ENCODE results near the gene PIK3AP1. TPM values are rescaled to one million over a fixed set of nuclear protein-coding genes. Genes with fewer than 3 reads are reported as not detected.
"Not testable (repeated sequence)": the region's sequence is repeated elsewhere in the genome, so short reads cannot be mapped to it uniquely, and the experiment has no call there.

Gene PIK3AP1
- total and polyA plus RNA-seq, 2 experiments from 2014 or later = not detected

- Histone ChIP-seq H2AFZ (no peak overlapping the region), H3K4me2 (ENCODE audit: unreplicated experiment) (no peak overlapping the region), H3K27ac (no peak overlapping the region), H3F3A (ENCODE audit: insufficient read depth) (0 out of 2 replicates have a peak, but pooled peaks cover 7% of the 10 kb centered on the region), H3K4me3 (no peak overlapping the region), H3K79me2 (ENCODE audit: insufficient read depth) (peaks cover 100% of the 10 kb centered on the region), H4K20me1 (ENCODE audit: insufficient read depth) (peaks cover 56% of the 10 kb centered on the region), H3K36me3 (ENCODE audit: low read depth) (0 out of 2 replicates have a peak, but pooled peaks cover 5% of the 10 kb centered on the region), H3K9ac (no peak overlapping the region), H3K9me2 (ENCODE audit: insufficient read depth) (no peaks in the 10 kb centered on the region), H3K9me3 (ENCODE audit: low read depth) (no peaks in the 10 kb centered on the region), H3K27me3 (replicated peaks; ENCODE audit: insufficient read depth) (no peaks in the 10 kb centered on the region), H3K4me1 (ENCODE audit: insufficient read depth) (peaks cover 15% of the 10 kb centered on the region)
- DNase-seq = no peak
- in situ Hi-C loops (cut with MboI) = no loop called here
- TF ChIP-seq EZH2 (IDR thresholded peaks at IDR 0.05; ENCODE audit: insufficient read depth, poor library complexity, severe bottlenecking) = no peak
- TF ChIP-seq EZH2phosphoT487 (IDR thresholded peaks at IDR 0.05; ENCODE audit: insufficient read depth, low read depth) = no peak
- 65 to 70% methylated on average over 1 of the region's 1 CpG for whole genome bisulfite sequencing, 2 experiments (ENCODE audit: low coverage in 1 of 2, low lambda C conversion rate in 2 of 2, missing lambda C conversion rate in 2 of 2)
Measured at GRCh38 chr10:96577069-96577468, 143.2 kb downstream of the PIK3AP1 start.

GRCh38 chr10:96576277-96576980 lies 143.9 kb downstream of the PIK3AP1 start:
- 95 to 100% methylated on average over 1 of the region's 1 CpG for WGBS, 2 experiments (ENCODE audit: low coverage in 1 of 2, low lambda C conversion rate in 2 of 2, missing lambda C conversion rate in 2 of 2)
- H4K20me1 ChIP-seq (ENCODE audit: insufficient read depth) = peaks cover 55% of the 10 kb centered on the region
- DNase-seq = no peak
- peaks cover 9% of the 10 kb centered on the region; the same call in 1 of the 2 replicates for H3K4me1 ChIP-seq (ENCODE audit: insufficient read depth)
- no peaks in the 10 kb centered on the region for H3K9me3 ChIP-seq (ENCODE audit: low read depth)
- H3F3A ChIP-seq (ENCODE audit: insufficient read depth) = 0 out of 2 replicates have a peak, but pooled peaks cover 7% of the 10 kb centered on the region
- no peaks in the 10 kb centered on the region for H3K9me2 ChIP-seq (ENCODE audit: insufficient read depth)
- TF ChIP-seq EZH2phosphoT487 (IDR thresholded peaks at IDR 0.05; ENCODE audit: insufficient read depth, low read depth) (no peak), EZH2 (IDR thresholded peaks at IDR 0.05; ENCODE audit: insufficient read depth, poor library complexity, severe bottlenecking) (no peak)
- H3K27me3 ChIP-seq (replicated peaks; ENCODE audit: insufficient read depth) = no peaks in the 10 kb centered on the region
- peaks cover 100% of the 10 kb centered on the region for H3K79me2 ChIP-seq (ENCODE audit: insufficient read depth)
- no peak overlapping the region for H3K4me3 ChIP-seq
- no peak overlapping the region for H2AFZ ChIP-seq
- H3K27ac ChIP-seq = no peak overlapping the region
- H3K9ac ChIP-seq = no peak overlapping the region
- no peak overlapping the region for H3K4me2 ChIP-seq (ENCODE audit: unreplicated experiment)
- H3K36me3 ChIP-seq (ENCODE audit: low read depth) = 0 out of 2 replicates have a peak, but pooled peaks cover 5% of the 10 kb centered on the region
- in situ Hi-C loops (cut with MboI) = no loop called here

GRCh38 chr10:96574564-96574963 lies 145.8 kb downstream of the PIK3AP1 start:
- Histone ChIP-seq H4K20me1 (ENCODE audit: insufficient read depth) (peaks cover 55% of the 10 kb centered on the region), H3K79me2 (ENCODE audit: insufficient read depth) (peaks cover 100% of the 10 kb centered on the region)
- H3K9me2 ChIP-seq (ENCODE audit: insufficient read depth); H3F3A ChIP-seq (ENCODE audit: insufficient read depth); H3K4me1 ChIP-seq (ENCODE audit: insufficient read depth); H2AFZ ChIP-seq; H3K27ac ChIP-seq; H3K9ac ChIP-seq; H3K27me3 ChIP-seq (replicated peaks; ENCODE audit: insufficient read depth); H3K36me3 ChIP-seq (ENCODE audit: low read depth); H3K4me3 ChIP-seq; DNase-seq; H3K9me3 ChIP-seq (ENCODE audit: low read depth); H3K4me2 ChIP-seq (ENCODE audit: unreplicated experiment); in situ Hi-C loops (cut with MboI): not testable (repeated sequence)
- 98 to 100% methylated on average over 2 of the region's 2 CpGs for WGBS, 2 experiments (ENCODE audit: low coverage in 1 of 2, low lambda C conversion rate in 2 of 2, missing lambda C conversion rate in 2 of 2)

- Histone ChIP-seq H3K4me3 (no peak overlapping the region), H3K27ac (no peak overlapping the region), H3K4me2 (ENCODE audit: unreplicated experiment) (no peak overlapping the region), H3F3A (ENCODE audit: insufficient read depth) (peaks cover 2% of the 10 kb centered on the region; the same call in 1 of the 2 replicates), H3K9me2 (ENCODE audit: insufficient read depth) (no peaks in the 10 kb centered on the region), H3K9me3 (ENCODE audit: low read depth) (no peaks in the 10 kb centered on the region), H2AFZ (no peak overlapping the region), H3K36me3 (ENCODE audit: low read depth) (peaks cover 5% of the 10 kb centered on the region; the same call in 1 of the 2 replicates), H3K27me3 (replicated peaks; ENCODE audit: insufficient read depth) (no peaks in the 10 kb centered on the region), H3K79me2 (ENCODE audit: insufficient read depth) (peaks cover 100% of the 10 kb centered on the region), H4K20me1 (ENCODE audit: insufficient read depth) (peaks cover 45% of the 10 kb centered on the region), H3K4me1 (ENCODE audit: insufficient read depth) (no peaks in the 10 kb centered on the region), H3K9ac (no peak overlapping the region)
- WGBS, 2 experiments (ENCODE audit: low coverage in 1 of 2, low lambda C conversion rate in 2 of 2, missing lambda C conversion rate in 2 of 2) = 97% methylated on average over 5 of the region's 5 CpGs
- TF ChIP-seq EZH2 (IDR thresholded peaks at IDR 0.05; ENCODE audit: insufficient read depth, poor library complexity, severe bottlenecking) = no peak
- no peak for TF ChIP-seq EZH2phosphoT487 (IDR thresholded peaks at IDR 0.05; ENCODE audit: insufficient read depth, low read depth)
- no peak for DNase-seq
- in situ Hi-C loops (cut with MboI) = no loop called here
Measured at GRCh38 chr10:96573036-96573435, 147.3 kb downstream of the PIK3AP1 start.
